Omental fat pad (tissue), 4 donors: ENCODE results near the gene NIPBL. TPM values are rescaled to one million over a fixed set of nuclear protein-coding genes. Genes with fewer than 3 reads are reported as not detected.

Source experiments
- ATAC-seq: fragments of 150-250 bp; one replicate; pipeline ENCODE4 v1.9.1; 2016; ENCODE audit warnings: mild to moderate bottlenecking, moderate library complexity; ENCODE audit not compliant: low FRiP score
- DNase-seq: peaks from one replicate; pipeline ENCODE4 v3.0.0-alpha.2; 2019; ENCODE audit warnings: low spot score
- CTCF ChIP-seq, 3 donors: fragments of 450-650 bp; IDR thresholded peaks; one replicate each; pipeline ENCODE4 v1.5.1; 2016 to 2017; ENCODE audit warnings: antibody characterized with exemption in 3 of 3, mild to moderate bottlenecking in 3 of 3, moderate library complexity in 2 of 3
- total RNA-seq, 4 donors: library from RNA; depleted of rRNA; stranded (reverse); fragments of >200 nt; gene quantifications; one replicate each; pipeline ENCODE4 v1.1.0, GENCODE V29; 2016

NIPBL gene
- total RNA-seq, 4 donors from 2014 or later = 47.9 to 64.2 (median 54.3) TPM

- no peak for DNase-seq
- no peak for TF ChIP-seq CTCF (IDR thresholded peaks at IDR 0.05)
- no peak for ATAC-seq
Measured at GRCh38 chr5:36939969-36940858, 63.6 kb downstream of the NIPBL start.

- ATAC-seq (no peak), DNase-seq (no peak)
- TF ChIP-seq CTCF (IDR thresholded peaks at IDR 0.05) = no peak
Measured at GRCh38 chr5:36943584-36943983, 67.0 kb downstream of the NIPBL start.

- TF ChIP-seq CTCF (IDR thresholded peaks at IDR 0.05) = no peak
- no peak for DNase-seq
- ATAC-seq = no peak
Measured at GRCh38 chr5:36944024-36944423, 67.5 kb downstream of the NIPBL start.

GRCh38 chr5:36944607-36945225 lies 68.1 kb downstream of the NIPBL start:
- ATAC-seq = no peak
- no peak for DNase-seq
- no peak for TF ChIP-seq CTCF (IDR thresholded peaks at IDR 0.05)

GRCh38 chr5:36945687-36946086 lies 69.1 kb downstream of the NIPBL start:
- no peak for TF ChIP-seq CTCF (IDR thresholded peaks at IDR 0.05)
- no peak for ATAC-seq
- no peak for DNase-seq

- DNase-seq = no peak
- ATAC-seq = no peak
- no peak for TF ChIP-seq CTCF (IDR thresholded peaks at IDR 0.05)
Measured at GRCh38 chr5:36946101-36946500, 69.5 kb downstream of the NIPBL start.
